ENCODE data around the gene KDM2B. TPM values are rescaled to one million over a fixed set of nuclear protein-coding genes. Genes with fewer than 3 reads are reported as not detected.

KDM2B gene
- total RNA-seq, 1 experiment from 2014 or later = 49.3 TPM

DNA sequence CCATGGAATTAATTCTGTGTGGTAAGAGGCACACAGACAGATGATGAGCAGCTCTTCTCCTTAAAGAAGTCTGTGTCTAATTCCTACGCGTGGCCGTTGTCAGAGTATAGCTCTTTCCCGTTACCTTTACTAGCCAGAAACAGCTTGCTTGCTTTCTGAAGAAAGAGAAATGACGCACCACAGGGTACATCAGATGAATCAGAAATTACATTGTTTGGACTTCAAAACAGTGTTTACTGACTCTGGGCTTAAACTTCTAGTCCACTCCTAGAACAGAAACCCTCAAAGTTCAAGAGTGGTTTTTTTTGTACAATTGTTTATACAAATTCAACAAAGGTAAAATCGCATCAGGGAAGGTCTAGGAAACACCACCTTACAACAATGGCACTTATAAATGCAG is 151.9 kb downstream of the KDM2B start:
- no peaks in the 10 kb centered on the region for H3K4me1 ChIP-seq (ENCODE audit: insufficient read depth, low read length, poor library complexity, severe bottlenecking)
- H3K4me3 ChIP-seq (ENCODE audit: low read depth, low read length, poor library complexity, severe bottlenecking) = no peak overlapping the region
- no peaks in the 10 kb centered on the region for H3K27me3 ChIP-seq (replicated peaks; ENCODE audit: insufficient read depth, low read depth, low read length, poor library complexity)
- DNase-seq (ENCODE audit: low spot score) = no peak
- TF ChIP-seq, protein P1, sequence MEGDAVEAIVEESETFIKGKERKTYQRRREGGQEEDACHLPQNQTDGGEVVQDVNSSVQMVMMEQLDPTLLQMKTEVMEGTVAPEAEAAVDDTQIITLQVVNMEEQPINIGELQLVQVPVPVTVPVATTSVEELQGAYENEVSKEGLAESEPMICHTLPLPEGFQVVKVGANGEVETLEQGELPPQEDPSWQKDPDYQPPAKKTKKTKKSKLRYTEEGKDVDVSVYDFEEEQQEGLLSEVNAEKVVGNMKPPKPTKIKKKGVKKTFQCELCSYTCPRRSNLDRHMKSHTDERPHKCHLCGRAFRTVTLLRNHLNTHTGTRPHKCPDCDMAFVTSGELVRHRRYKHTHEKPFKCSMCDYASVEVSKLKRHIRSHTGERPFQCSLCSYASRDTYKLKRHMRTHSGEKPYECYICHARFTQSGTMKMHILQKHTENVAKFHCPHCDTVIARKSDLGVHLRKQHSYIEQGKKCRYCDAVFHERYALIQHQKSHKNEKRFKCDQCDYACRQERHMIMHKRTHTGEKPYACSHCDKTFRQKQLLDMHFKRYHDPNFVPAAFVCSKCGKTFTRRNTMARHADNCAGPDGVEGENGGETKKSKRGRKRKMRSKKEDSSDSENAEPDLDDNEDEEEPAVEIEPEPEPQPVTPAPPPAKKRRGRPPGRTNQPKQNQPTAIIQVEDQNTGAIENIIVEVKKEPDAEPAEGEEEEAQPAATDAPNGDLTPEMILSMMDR (conservative IDR thresholded peaks at IDR 0.05; ENCODE audit: low read depth, low read length) = no peak
- no peak for TF ChIP-seq EZH2 (IDR thresholded peaks at IDR 0.05; ENCODE audit: borderline replicate concordance, low read depth, low read length, poor library complexity, severe bottlenecking)
- ChIA-PET POLR2A (ENCODE audit: low non-redundant PET) (no interaction called here), CTCF (no interaction called here)
- intact Hi-C loops (cut with micrococcal nuclease; ENCODE audit: unreplicated experiment) = no loop called here
- no peak overlapping the region for H3K27ac ChIP-seq (ENCODE audit: low read depth, low read length, poor library complexity, severe bottlenecking)
- H3K36me3 ChIP-seq (ENCODE audit: insufficient read depth, low read length, poor library complexity, severe bottlenecking) = peaks cover 92% of the 10 kb centered on the region
- no peaks in the 10 kb centered on the region for H3K9me3 ChIP-seq (ENCODE audit: low read depth, low read length, poor library complexity, severe bottlenecking)
- no TSS peak for BruUV-seq (replicated peaks)

DNA sequence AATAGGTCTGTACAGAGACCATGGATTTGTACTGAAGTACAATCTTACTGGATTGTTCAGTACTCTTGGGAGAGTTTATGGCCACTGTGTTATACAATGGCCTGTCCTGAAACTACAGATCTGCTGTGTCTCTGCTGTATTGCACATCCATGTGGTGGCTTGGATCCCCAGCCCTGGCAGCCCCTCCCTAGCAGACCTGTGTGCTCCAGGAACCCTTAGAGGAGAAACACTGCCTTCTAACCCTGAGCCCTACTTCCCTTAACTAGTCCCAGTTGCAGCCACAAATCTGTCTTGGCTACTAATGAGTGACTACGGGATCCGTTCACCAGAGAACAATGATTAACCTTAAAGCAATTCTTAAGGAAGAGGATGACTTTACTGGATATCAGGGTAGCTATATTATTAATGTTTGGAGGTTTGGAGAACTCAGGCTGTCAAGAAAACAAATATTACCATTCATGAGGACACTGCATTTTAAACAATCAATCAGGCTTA is 153.2 kb downstream of the KDM2B start:
- TF ChIP-seq EZH2 (IDR thresholded peaks at IDR 0.05; ENCODE audit: borderline replicate concordance, low read depth, low read length, poor library complexity, severe bottlenecking) = no peak
- TF ChIP-seq, protein P1 (conservative IDR thresholded peaks at IDR 0.05; ENCODE audit: low read depth, low read length) = no peak
- BruUV-seq (replicated peaks) = no TSS peak
- no peaks in the 10 kb centered on the region for H3K4me1 ChIP-seq (ENCODE audit: insufficient read depth, low read length, poor library complexity, severe bottlenecking)
- no peak overlapping the region for H3K4me3 ChIP-seq (ENCODE audit: low read depth, low read length, poor library complexity, severe bottlenecking)
- intact Hi-C loops (cut with micrococcal nuclease; ENCODE audit: unreplicated experiment) = no loop called here
- peaks cover 94% of the 10 kb centered on the region for H3K36me3 ChIP-seq (ENCODE audit: insufficient read depth, low read length, poor library complexity, severe bottlenecking)
- H3K27me3 ChIP-seq (replicated peaks; ENCODE audit: insufficient read depth, low read depth, low read length, poor library complexity) = no peaks in the 10 kb centered on the region
- H3K9me3 ChIP-seq (ENCODE audit: low read depth, low read length, poor library complexity, severe bottlenecking) = no peaks in the 10 kb centered on the region
- ChIA-PET POLR2A (ENCODE audit: low non-redundant PET) (no interaction called here), CTCF (no interaction called here)
- no peak for DNase-seq (ENCODE audit: low spot score)
- H3K27ac ChIP-seq (ENCODE audit: low read depth, low read length, poor library complexity, severe bottlenecking) = no peak overlapping the region

- Histone ChIP-seq H3K9me3 (ENCODE audit: low read depth, low read length, poor library complexity, severe bottlenecking) (no peaks in the 10 kb centered on the region), H3K4me3 (ENCODE audit: low read depth, low read length, poor library complexity, severe bottlenecking) (no peak overlapping the region), H3K4me1 (ENCODE audit: insufficient read depth, low read length, poor library complexity, severe bottlenecking) (no peaks in the 10 kb centered on the region), H3K27ac (ENCODE audit: low read depth, low read length, poor library complexity, severe bottlenecking) (no peak overlapping the region), H3K36me3 (ENCODE audit: insufficient read depth, low read length, poor library complexity, severe bottlenecking) (peaks cover 92% of the 10 kb centered on the region), H3K27me3 (replicated peaks; ENCODE audit: insufficient read depth, low read depth, low read length, poor library complexity) (no peaks in the 10 kb centered on the region)
- DNase-seq (ENCODE audit: low spot score) = no peak
- ChIA-PET CTCF (interaction anchor here (0.6 kb wide), 2 partner anchors 12 to 88 kb away, joined by 3 to 4 read pairs; no protein-coding TSS in a partner anchor), POLR2A (ENCODE audit: low non-redundant PET) (no interaction called here)
- BruUV-seq (replicated peaks) = no TSS peak
- no peak for TF ChIP-seq EZH2 (IDR thresholded peaks at IDR 0.05; ENCODE audit: borderline replicate concordance, low read depth, low read length, poor library complexity, severe bottlenecking)
- TF ChIP-seq, protein P1 (conservative IDR thresholded peaks at IDR 0.05; ENCODE audit: low read depth, low read length) = no peak
- intact Hi-C loops (cut with micrococcal nuclease; ENCODE audit: unreplicated experiment) = no loop called here
These were observed 156.2 kb downstream of the KDM2B start for GRCh38 chr12:121424624-121424975.
